OCI-LY7 (cell line): ENCODE data around the gene STYK1.

Source experiments
- EZH2phosphoT487 ChIP-seq: fragments of 200-600 bp; sonication (generic); IDR thresholded peaks from 2 replicates; pipeline ENCODE4 v1.6.1; 2018; ENCODE audit warnings: low read depth, borderline replicate concordance, mild to moderate bottlenecking, mixed run types, antibody characterized with exemption, low read length, moderate library complexity, mixed read lengths
- TF ChIP-seq, protein P1 (sequence below): fragments of 200-600 bp; sonication (generic); conservative IDR thresholded peaks from 2 replicates; pipeline ENCODE4 v1.5.1; 2014; ENCODE audit warnings: mild to moderate bottlenecking, antibody characterized with exemption, low read length, moderate library complexity, mixed read lengths

DNA sequence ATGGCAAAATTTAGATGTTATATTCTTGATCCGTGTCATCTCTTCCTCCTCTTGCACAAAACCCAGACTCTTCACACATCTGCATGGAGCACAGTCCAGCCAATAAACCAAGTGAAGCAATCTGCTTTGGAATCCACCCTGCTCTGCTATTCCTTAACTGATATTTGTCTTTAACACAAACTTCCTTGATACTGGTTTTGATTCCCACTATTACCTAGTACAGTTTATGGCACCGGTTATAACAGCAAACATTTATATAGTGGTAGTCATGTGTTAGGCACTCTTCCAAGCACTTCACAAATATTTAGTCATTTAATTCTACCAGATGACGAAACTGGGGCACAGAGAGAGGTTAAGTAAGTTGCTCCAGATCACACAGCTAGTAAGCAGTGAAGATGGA is 12.5 kb downstream of the STYK1 start:
- TF ChIP-seq, protein P1, sequence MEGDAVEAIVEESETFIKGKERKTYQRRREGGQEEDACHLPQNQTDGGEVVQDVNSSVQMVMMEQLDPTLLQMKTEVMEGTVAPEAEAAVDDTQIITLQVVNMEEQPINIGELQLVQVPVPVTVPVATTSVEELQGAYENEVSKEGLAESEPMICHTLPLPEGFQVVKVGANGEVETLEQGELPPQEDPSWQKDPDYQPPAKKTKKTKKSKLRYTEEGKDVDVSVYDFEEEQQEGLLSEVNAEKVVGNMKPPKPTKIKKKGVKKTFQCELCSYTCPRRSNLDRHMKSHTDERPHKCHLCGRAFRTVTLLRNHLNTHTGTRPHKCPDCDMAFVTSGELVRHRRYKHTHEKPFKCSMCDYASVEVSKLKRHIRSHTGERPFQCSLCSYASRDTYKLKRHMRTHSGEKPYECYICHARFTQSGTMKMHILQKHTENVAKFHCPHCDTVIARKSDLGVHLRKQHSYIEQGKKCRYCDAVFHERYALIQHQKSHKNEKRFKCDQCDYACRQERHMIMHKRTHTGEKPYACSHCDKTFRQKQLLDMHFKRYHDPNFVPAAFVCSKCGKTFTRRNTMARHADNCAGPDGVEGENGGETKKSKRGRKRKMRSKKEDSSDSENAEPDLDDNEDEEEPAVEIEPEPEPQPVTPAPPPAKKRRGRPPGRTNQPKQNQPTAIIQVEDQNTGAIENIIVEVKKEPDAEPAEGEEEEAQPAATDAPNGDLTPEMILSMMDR, result no peak
- TF ChIP-seq EZH2phosphoT487, result no peak
